MCF 10A (cell line): ENCODE data around the gene RAD23A. TPM values are rescaled to one million over a fixed set of nuclear protein-coding genes. Genes with fewer than 3 reads are reported as not detected.
"Not testable (repeated sequence)": the region's sequence is repeated elsewhere in the genome, so short reads cannot be mapped to it uniquely, and the experiment has no call there.

ENCODE experiments used
- BruUV-seq: library from RNA; stranded (reverse); fragments of 400-500 nt; replicated peaks from 2 replicates; lab custom pipeline; 2021; lab: Mats Ljungman, UMichigan
- CTCF ChIA-PET: fragments of 300-600 bp; sonication (Branson Sonifier 250); formaldehyde crosslinking; extraction: SDS; loops from one replicate; lab custom pipeline; 2021; ENCODE audit warnings: antibody characterized with exemption, inconsistent platforms; lab: Yijun Ruan, JAX
- POLR2A ChIA-PET: fragments of 300-600, 350-650 bp; sonication (Branson Sonifier 250); formaldehyde crosslinking; extraction: SDS; loops from one replicate; lab custom pipeline; 2020; ENCODE audit warnings: antibody characterized with exemption, inconsistent platforms; lab: Yijun Ruan, JAX
- DNase-seq: peaks from one replicate; pipeline ENCODE4 v3.0.0-alpha.2; 2018; ENCODE audit not compliant: unreplicated experiment
- H3K27ac Mint-ChIP-seq: one replicate; pipeline ENCODE4 v1.8.0; 2022; ENCODE audit warnings: mild to moderate bottlenecking, low read depth, mixed read lengths; ENCODE audit not compliant: unreplicated experiment
- H3K27me3 Mint-ChIP-seq: one replicate; pipeline ENCODE4 v1.8.0; 2022; ENCODE audit warnings: mixed read lengths; ENCODE audit not compliant: insufficient read depth, unreplicated experiment
- H3K36me3 Mint-ChIP-seq: one replicate; pipeline ENCODE4 v1.8.0; 2022; ENCODE audit warnings: mild to moderate bottlenecking, moderate library complexity, mixed read lengths; ENCODE audit not compliant: insufficient read depth, unreplicated experiment
- H3K4me1 Mint-ChIP-seq: one replicate; pipeline ENCODE4 v1.8.0; 2022; ENCODE audit warnings: mixed read lengths; ENCODE audit not compliant: insufficient read depth, unreplicated experiment
- H3K4me3 Mint-ChIP-seq: one replicate; pipeline ENCODE4 v1.8.0; 2022; ENCODE audit warnings: mild to moderate bottlenecking, moderate library complexity, mixed read lengths; ENCODE audit not compliant: unreplicated experiment
- H3K9me3 Mint-ChIP-seq: one replicate; pipeline ENCODE4 v1.8.0; 2022; ENCODE audit warnings: mixed read lengths; ENCODE audit not compliant: unreplicated experiment
- intact Hi-C: fragments of 100-400 bp; cut with micrococcal nuclease; formaldehyde crosslinking; loops from 2 replicates; pipeline ENCODE4 v1.14.1; 2022
- total RNA-seq: library from RNA; stranded (reverse); gene quantifications from 2 replicates; pipeline ENCODE4 v1.2.3, GENCODE V29; 2022
- TF ChIP-seq, protein P1 (sequence below): fragments of 200-600 bp; IDR thresholded peaks from one replicate; pipeline ENCODE4 v1.8.0; 2022; ENCODE audit warnings: antibody characterized with exemption, mild to moderate bottlenecking; ENCODE audit not compliant: unreplicated experiment

RAD23A gene
- total RNA-seq, 1 experiment from 2014 or later, result 219 TPM

DNA sequence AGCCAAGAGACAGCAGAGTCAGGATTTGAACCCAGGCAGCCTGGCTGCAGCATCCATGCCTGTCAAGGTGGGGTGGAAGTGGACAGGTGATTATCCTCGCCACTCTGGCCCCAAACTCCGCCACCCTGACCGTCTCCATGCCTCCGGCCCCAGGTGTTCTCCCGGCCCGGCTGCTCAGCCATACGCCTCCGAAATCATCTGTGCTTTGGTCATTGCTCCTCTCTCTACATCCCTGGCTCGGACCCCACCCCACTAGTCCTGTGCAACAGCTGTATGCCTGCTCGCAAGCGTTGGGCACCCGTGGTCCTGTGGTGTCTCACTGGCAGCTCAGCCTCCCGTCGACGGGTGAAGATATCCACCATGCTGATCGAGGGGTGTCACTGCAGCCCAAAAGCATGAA, 27.6 kb downstream of the RAD23A start:
- peaks cover 6% of the 10 kb centered on the region for H3K4me1 Mint-ChIP-seq
- intact Hi-C loops, result no loop called here
- H3K9me3 Mint-ChIP-seq, result no peaks in the 10 kb centered on the region
- no TSS peak for BruUV-seq
- H3K27me3 Mint-ChIP-seq, result no peaks in the 10 kb centered on the region
- CTCF ChIA-PET, result interaction anchor here (0.6 to 7.5 kb wide), 4 partner anchors 9 to 151 kb away, joined by 3 to 82 read pairs (median 12); no protein-coding TSS in a partner anchor
- no peak overlapping the region for H3K27ac Mint-ChIP-seq
- DNase-seq, result no peak
- no peak overlapping the region for H3K4me3 Mint-ChIP-seq
- POLR2A ChIA-PET, result no interaction called here
- peaks cover 4% of the 10 kb centered on the region for H3K36me3 Mint-ChIP-seq
- TF ChIP-seq, protein P1, sequence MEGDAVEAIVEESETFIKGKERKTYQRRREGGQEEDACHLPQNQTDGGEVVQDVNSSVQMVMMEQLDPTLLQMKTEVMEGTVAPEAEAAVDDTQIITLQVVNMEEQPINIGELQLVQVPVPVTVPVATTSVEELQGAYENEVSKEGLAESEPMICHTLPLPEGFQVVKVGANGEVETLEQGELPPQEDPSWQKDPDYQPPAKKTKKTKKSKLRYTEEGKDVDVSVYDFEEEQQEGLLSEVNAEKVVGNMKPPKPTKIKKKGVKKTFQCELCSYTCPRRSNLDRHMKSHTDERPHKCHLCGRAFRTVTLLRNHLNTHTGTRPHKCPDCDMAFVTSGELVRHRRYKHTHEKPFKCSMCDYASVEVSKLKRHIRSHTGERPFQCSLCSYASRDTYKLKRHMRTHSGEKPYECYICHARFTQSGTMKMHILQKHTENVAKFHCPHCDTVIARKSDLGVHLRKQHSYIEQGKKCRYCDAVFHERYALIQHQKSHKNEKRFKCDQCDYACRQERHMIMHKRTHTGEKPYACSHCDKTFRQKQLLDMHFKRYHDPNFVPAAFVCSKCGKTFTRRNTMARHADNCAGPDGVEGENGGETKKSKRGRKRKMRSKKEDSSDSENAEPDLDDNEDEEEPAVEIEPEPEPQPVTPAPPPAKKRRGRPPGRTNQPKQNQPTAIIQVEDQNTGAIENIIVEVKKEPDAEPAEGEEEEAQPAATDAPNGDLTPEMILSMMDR, result no peak

DNA sequence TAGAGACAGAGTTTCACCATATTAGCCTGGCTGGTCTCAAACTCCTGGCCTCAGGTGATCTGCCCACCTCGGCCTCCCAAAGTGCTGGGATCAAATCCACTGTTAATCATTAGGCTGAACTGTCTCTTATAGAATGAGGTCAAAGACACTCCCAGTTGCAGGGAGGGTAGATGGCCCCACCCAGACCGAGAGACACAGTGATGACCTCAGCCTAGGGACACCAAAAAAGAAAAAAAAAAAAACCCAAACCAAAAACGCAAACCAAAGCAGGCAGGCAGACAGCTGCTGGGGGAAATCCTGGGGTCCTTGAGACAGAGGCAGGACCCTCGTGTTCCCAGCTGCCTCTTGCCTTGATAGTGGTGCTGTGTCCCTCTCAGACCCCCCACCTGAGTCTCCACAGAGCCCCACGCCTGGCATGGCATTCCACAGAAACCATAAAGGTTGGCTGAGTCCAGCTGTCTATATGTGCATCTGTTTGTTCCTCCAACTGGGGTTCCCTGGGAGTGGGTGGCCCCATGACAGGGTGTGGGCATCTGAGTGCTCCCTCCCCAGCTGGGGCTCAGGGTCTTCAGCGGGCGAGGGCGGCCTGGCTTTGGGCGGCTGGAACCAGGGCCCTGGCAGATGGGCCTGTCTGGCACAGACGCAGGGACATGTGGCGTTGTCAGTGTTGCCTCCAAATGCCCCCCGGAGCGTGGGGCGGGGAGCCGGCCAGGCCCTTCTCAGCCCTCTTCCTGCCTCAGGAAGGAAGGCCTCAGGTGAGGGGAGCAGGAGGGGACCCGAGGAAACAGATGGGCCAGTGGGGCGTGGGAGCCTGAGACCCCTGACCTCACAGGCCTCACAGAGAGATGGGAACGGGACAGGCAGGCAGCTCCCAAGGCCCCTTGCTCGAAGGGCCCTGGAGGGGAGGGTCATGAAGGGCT, 28.9 kb downstream of the RAD23A start:
- Mint-ChIP-seq H3K9me3 (no peaks in the 10 kb centered on the region), H3K27ac (no peak overlapping the region), H3K4me3 (no peak overlapping the region), H3K36me3 (peaks cover 6% of the 10 kb centered on the region), H3K27me3 (no peaks in the 10 kb centered on the region), H3K4me1 (peaks cover 6% of the 10 kb centered on the region)
- TF ChIP-seq, protein P1, result no peak
- POLR2A ChIA-PET, result no interaction called here
- CTCF ChIA-PET, result interaction anchor here (0.6 to 12.6 kb wide), 6 partner anchors 10 to 178 kb away, joined by 3 to 334 read pairs (median 6); no protein-coding TSS in a partner anchor
- BruUV-seq, result no TSS peak
- intact Hi-C loops, result no loop called here
- no peak for DNase-seq

GRCh38 chr19:12975221-12975741, 29.6 kb downstream of the RAD23A start:
- ChIA-PET CTCF (interaction anchor here (0.6 to 12.6 kb wide), 6 partner anchors 11 to 119 kb away, joined by 3 to 334 read pairs (median 46); no protein-coding TSS in a partner anchor), POLR2A (no interaction called here)
- H3K4me1 Mint-ChIP-seq, result peaks cover 6% of the 10 kb centered on the region
- H3K27ac Mint-ChIP-seq, result no peak overlapping the region
- no peak overlapping the region for H3K4me3 Mint-ChIP-seq
- no peak for DNase-seq
- peaks cover 6% of the 10 kb centered on the region for H3K36me3 Mint-ChIP-seq
- intact Hi-C loops, result no loop called here
- BruUV-seq, result no TSS peak
- H3K27me3 Mint-ChIP-seq, result no peaks in the 10 kb centered on the region
- TF ChIP-seq, protein P1, result no peak
- H3K9me3 Mint-ChIP-seq, result no peaks in the 10 kb centered on the region

GRCh38 chr19:12976109-12976508, 30.4 kb downstream of the RAD23A start:
- intact Hi-C loops, H3K27ac Mint-ChIP-seq, H3K36me3 Mint-ChIP-seq, H3K27me3 Mint-ChIP-seq, H3K4me3 Mint-ChIP-seq, DNase-seq, H3K9me3 Mint-ChIP-seq, BruUV-seq, H3K4me1 Mint-ChIP-seq: not testable (repeated sequence)
- POLR2A ChIA-PET, result interaction anchor here (1.2 kb wide), 1 partner anchor 11 kb away, joined by 4 read pairs; no protein-coding TSS in a partner anchor
- CTCF ChIA-PET, result interaction anchor here (1.2 to 12.6 kb wide), 10 partner anchors 8 to 613 kb away, joined by 3 to 334 read pairs (median 18); no protein-coding TSS in a partner anchor
